H1 (cell line): ENCODE results near the gene TOP1. TPM values are rescaled to one million over a fixed set of nuclear protein-coding genes. Genes with fewer than 3 reads are reported as not detected.

ENCODE experiments used
- CTCF ChIA-PET: fragments of 300-600 bp; sonication (Branson Sonifier 250); formaldehyde crosslinking; loops from one replicate; lab custom pipeline; 2021; ENCODE audit not compliant: partially characterized antibody; lab: Charles Lee
- POLR2A ChIA-PET: fragments of 300-600 bp; sonication (Branson Sonifier 250); formaldehyde crosslinking; loops from one replicate; lab custom pipeline; 2021; ENCODE audit warnings: inconsistent platforms; ENCODE audit not compliant: partially characterized antibody; lab: Charles Lee
- DNase-seq, 2 experiments: peaks; one replicate each; pipeline versions ENCODE4 v3.0.0 to v3.0.0-alpha.2; 2010 to 2022; ENCODE audit warnings: low spot score in 2 of 2, low read depth in 1 of 2, mixed read lengths in 1 of 2
- FAIRE-seq: peaks from 2 replicates; lab custom pipeline; 2011; peaks lifted over from hg19 to GRCh38; lab: Jason Lieb, UNC
- H2AFZ ChIP-seq: 2 replicates; pipeline ENCODE4 v1.8.1; 2012; ENCODE audit warnings: low read length, inconsistent platforms
- H2AK5ac ChIP-seq: 2 replicates; pipeline ENCODE4 v1.6.1; 2013; ENCODE audit warnings: low read depth, low read length
- H2BK120ac ChIP-seq: replicated peaks from 2 replicates; pipeline ENCODE3; 2013; ENCODE audit warnings: low read depth, low read length, inconsistent platforms
- H2BK12ac ChIP-seq: 2 replicates; pipeline ENCODE4 v1.6.1; 2013; ENCODE audit warnings: low read depth, low read length
- H2BK15ac ChIP-seq: 2 replicates; pipeline ENCODE4 v1.6.1; 2013; ENCODE audit warnings: low read length
- H2BK20ac ChIP-seq: 2 replicates; pipeline ENCODE4 v1.6.1; 2013; ENCODE audit warnings: low read length
- H2BK5ac ChIP-seq: 2 replicates; pipeline ENCODE4 v1.6.1; 2013; ENCODE audit warnings: low read depth, low read length
- H3K14ac ChIP-seq: 2 replicates; pipeline ENCODE4 v1.6.1; 2013; ENCODE audit warnings: inconsistent platforms; ENCODE audit not compliant: insufficient read length
- H3K18ac ChIP-seq: 2 replicates; pipeline ENCODE4 v1.6.1; 2013; ENCODE audit warnings: low read length; ENCODE audit errors: extremely low read depth
- H3K23ac ChIP-seq: 2 replicates; pipeline ENCODE4 v1.6.1; 2013; ENCODE audit warnings: inconsistent platforms; ENCODE audit not compliant: insufficient read length
- H3K23me2 ChIP-seq: 2 replicates; pipeline ENCODE4 v1.6.1; 2013; ENCODE audit warnings: low read depth, low read length
- H3K27ac ChIP-seq: 2 replicates; pipeline ENCODE4 v1.6.1; 2011; ENCODE audit warnings: low read depth, low read length, inconsistent platforms
- H3K27me3 ChIP-seq, 4 experiments: replicated peaks in 1 of 4; 1 replicate in 1 of 4; 2 replicates in 3 of 4; pipeline versions ENCODE4 v1.6.1 to v1.8.1; 2011 to 2013; ENCODE audit warnings: low read length in 3 of 4, mild to moderate bottlenecking in 3 of 4, inconsistent platforms in 2 of 4, mixed read lengths in 2 of 4, moderate library complexity in 1 of 4; ENCODE audit not compliant: control insufficient read depth in 3 of 4, insufficient read depth in 3 of 4; ENCODE audit errors: extremely low read depth in 1 of 4
- H3K36me3 ChIP-seq, 4 experiments: 2 replicates each; pipeline versions ENCODE4 v1.6.1 to v1.8.1; 2011 to 2013; ENCODE audit warnings: mild to moderate bottlenecking in 4 of 4, low read length in 3 of 4, moderate library complexity in 2 of 4, control low read depth in 1 of 4, inconsistent platforms in 1 of 4; ENCODE audit not compliant: insufficient read depth in 4 of 4, control insufficient read depth in 2 of 4
- H3K4ac ChIP-seq: replicated peaks from 2 replicates; pipeline ENCODE3; 2013; ENCODE audit warnings: low read length, low read depth, mixed read lengths, inconsistent platforms; ENCODE audit not compliant: insufficient read length
- H3K4me1 ChIP-seq, 4 experiments: replicated peaks in 1 of 4; 1 replicate in 1 of 4; 2 replicates in 3 of 4; pipeline versions ENCODE4 v1.6.1 to v1.8.1; 2011 to 2013; ENCODE audit warnings: low read length in 3 of 4, inconsistent platforms in 2 of 4, mixed read lengths in 1 of 4; ENCODE audit not compliant: insufficient read depth in 4 of 4, control insufficient read depth in 3 of 4
- H3K4me2 ChIP-seq, 2 experiments: 2 replicates each; pipeline versions ENCODE4 v1.6.1 to v1.8.1; 2011 to 2013; ENCODE audit warnings: low read depth in 2 of 2, low read length in 2 of 2, control low read depth in 1 of 2, inconsistent platforms in 1 of 2, mild to moderate bottlenecking in 1 of 2; ENCODE audit not compliant: insufficient read depth in 1 of 2
- H3K4me3 ChIP-seq, 4 experiments: fragments of 200-600, 300-600 bp in 1 of 4; sonication (generic), shearing (Covaris generic), sonication (Bioruptor Twin) in 1 of 4; 2 replicates each; pipeline versions ENCODE4 v1.5.1 to v1.8.1; 2011 to 2016; ENCODE audit warnings: low read length in 4 of 4, low read depth in 3 of 4, control low read depth in 2 of 4, inconsistent platforms in 2 of 4, mild to moderate bottlenecking in 2 of 4, mixed read lengths in 1 of 4, moderate library complexity in 1 of 4; ENCODE audit not compliant: insufficient read depth in 2 of 4; ENCODE audit errors: extremely low read depth in 1 of 4
- H3K56ac ChIP-seq: replicated peaks from 2 replicates; pipeline ENCODE3; 2013; ENCODE audit warnings: low read depth, mild to moderate bottlenecking, mixed read lengths, low read length, inconsistent platforms; ENCODE audit not compliant: insufficient read length
- H3K79me1 ChIP-seq: 2 replicates; pipeline ENCODE4 v1.6.1; 2013; ENCODE audit warnings: low read depth, low read length, control low read depth
- H3K79me2 ChIP-seq, 2 experiments: 2 replicates each; pipeline versions ENCODE4 v1.6.1 to v1.8.1; 2012 to 2013; ENCODE audit warnings: low read length in 2 of 2, mild to moderate bottlenecking in 2 of 2, inconsistent platforms in 1 of 2; ENCODE audit not compliant: insufficient read depth in 2 of 2, control insufficient read depth in 1 of 2
- H3K9ac ChIP-seq, 4 experiments: replicated peaks in 1 of 4; 1 replicate in 1 of 4; 2 replicates in 3 of 4; pipeline versions ENCODE4 v1.6.1 to v1.8.1; 2011 to 2013; ENCODE audit warnings: low read depth in 3 of 4, low read length in 3 of 4, control low read depth in 2 of 4, mild to moderate bottlenecking in 2 of 4, moderate library complexity in 2 of 4, inconsistent platforms in 1 of 4; ENCODE audit errors: extremely low read depth in 1 of 4
- H3K9me3 ChIP-seq, 2 experiments: 2 replicates each; pipeline versions ENCODE4 v1.6.1 to v1.8.1; 2012 to 2013; ENCODE audit warnings: mild to moderate bottlenecking in 2 of 2, moderate library complexity in 2 of 2, control low read depth in 1 of 2, inconsistent platforms in 1 of 2, low read depth in 1 of 2, low read length in 1 of 2, mixed read lengths in 1 of 2; ENCODE audit not compliant: insufficient read depth in 2 of 2
- H4K20me1 ChIP-seq, 2 experiments: replicated peaks in 1 of 2; 2 replicates each; pipeline versions ENCODE3 to v1.8.1; 2011 to 2013; ENCODE audit warnings: inconsistent platforms in 2 of 2, low read length in 2 of 2, mild to moderate bottlenecking in 1 of 2; ENCODE audit not compliant: insufficient read depth in 2 of 2, control insufficient read depth in 1 of 2
- H4K5ac ChIP-seq: 2 replicates; pipeline ENCODE4 v1.6.1; 2013; ENCODE audit warnings: low read length, low read depth, mixed read lengths, inconsistent platforms; ENCODE audit not compliant: insufficient read length
- H4K8ac ChIP-seq: 2 replicates; pipeline ENCODE4 v1.8.0; 2013; ENCODE audit warnings: mild to moderate bottlenecking, moderate library complexity, low read length, inconsistent platforms; ENCODE audit not compliant: insufficient read depth; ENCODE audit errors: extremely low read depth
- H4K91ac ChIP-seq: replicated peaks from 2 replicates; pipeline ENCODE3; 2013; ENCODE audit warnings: low read length, mixed read lengths, inconsistent platforms; ENCODE audit not compliant: insufficient read length
- EP300 ChIP-seq, 2 experiments: IDR thresholded peaks; 1 replicate in 1 of 2; 2 replicates in 1 of 2; pipeline ENCODE4 v1.6.1; 2011 to 2012; ENCODE audit warnings: low read depth in 2 of 2, low read length in 2 of 2, mild to moderate bottlenecking in 2 of 2, borderline replicate concordance in 1 of 2, inconsistent platforms in 1 of 2, moderate library complexity in 1 of 2
- EZH2 ChIP-seq: fragments of 200-600 bp; sonication (generic); IDR thresholded peaks from 2 replicates; pipeline ENCODE4 v1.7.1; 2012; ENCODE audit warnings: low read depth, mild to moderate bottlenecking, moderate library complexity, low read length, inconsistent platforms; ENCODE audit not compliant: severe bottlenecking
- KDM5A ChIP-seq: fragments of 200-600 bp; IDR thresholded peaks from 2 replicates; pipeline ENCODE4 v1.7.1; 2012; ENCODE audit warnings: mild to moderate bottlenecking, low read length, inconsistent platforms, mixed read lengths
- NANOG ChIP-seq: IDR thresholded peaks from 2 replicates; pipeline ENCODE4 v1.6.1; 2011; ENCODE audit warnings: low read length, low read depth, mild to moderate bottlenecking, inconsistent platforms; ENCODE audit not compliant: insufficient read depth, poor library complexity, severe bottlenecking
- SIRT6 ChIP-seq: IDR thresholded peaks from one replicate; pipeline ENCODE4 v1.7.1; 2012; ENCODE audit warnings: low read length, inconsistent platforms
- SP1 ChIP-seq: IDR thresholded peaks from 2 replicates; pipeline ENCODE4 v1.6.1; 2011; ENCODE audit warnings: low read depth, low read length
- SUZ12 ChIP-seq: fragments of 200-600 bp; sonication (generic); IDR thresholded peaks from 2 replicates; pipeline ENCODE4 v1.6.1; 2012; ENCODE audit warnings: mild to moderate bottlenecking, inconsistent platforms, low read length, moderate library complexity, mixed read lengths
- TAF1 ChIP-seq: IDR thresholded peaks from 2 replicates; pipeline ENCODE4 v1.6.1; 2011; ENCODE audit warnings: mild to moderate bottlenecking, low read depth, low read length
- WGBS, 2 experiments: shearing (Covaris generic) in 1 of 2; methylation state at CpG; one replicate each; pipeline versions ENCODE4 v1.1.6 to v1.1.7; 2013 to 2015; ENCODE audit warnings: low lambda C conversion rate in 2 of 2, mixed read lengths in 2 of 2, inconsistent platforms in 1 of 2, low coverage in 1 of 2, missing lambda C conversion rate in 1 of 2; ENCODE audit not compliant: insufficient replicate concordance in 2 of 2, insufficient coverage in 1 of 2, insufficient read length in 1 of 2; ENCODE audit errors: extremely low coverage in 1 of 2, missing lambda C conversion rate in 1 of 2; 5-methylcytosine and 5-hydroxymethylcytosine counted together
- polyA plus RNA-seq, 7 experiments: library from polyadenylated mRNA; depleted of rRNA in 3 of 7; stranded (reverse) in 5 of 7; unstranded in 2 of 7; fragments of >200 nt in 5 of 7; fragments of 200-250 nt in 2 of 7; gene quantifications; 1 replicate in 5 of 7; 2 replicates in 1 of 7; 4 replicates in 1 of 7; pipeline versions ENCODE4 v1.2.1 to v1.2.3, GENCODE V29; 2011 to 2013; ENCODE audit warnings: missing spikeins in 2 of 7, mixed read lengths in 2 of 7
- total RNA-seq: library from RNA; stranded (reverse); fragmentation: NEBNext Ultra II Directional; extraction: Animal tissue kit (Norgen Biotek cat#: 25700); gene quantifications from 2 replicates; pipeline ENCODE4 v1.2.1, GENCODE V29; 2021
- TF ChIP-seq, protein P1 (sequence below), 3 experiments: IDR thresholded peaks; 1 replicate in 2 of 3; 2 replicates in 1 of 3; pipeline versions ENCODE4 v1.5.1 to v1.6.1; 2011; ENCODE audit warnings: low read length in 3 of 3, mild to moderate bottlenecking in 3 of 3, inconsistent platforms in 2 of 3, low read depth in 1 of 3, moderate library complexity in 1 of 3; ENCODE audit not compliant: insufficient read depth in 1 of 3; ENCODE audit errors: control extremely low read depth in 1 of 3

Gene TOP1
- total and polyA plus RNA-seq, 2 of the 8 experiments (the other 6 are each of a cell fraction or from before 2014, with no cell fraction given) = 7.4 to 108 TPM

GRCh38 chr20:41151134-41151869 lies 122.7 kb downstream of the TOP1 start:
- no peak overlapping the region for H3K18ac ChIP-seq
- H2AFZ ChIP-seq = no peak overlapping the region
- H3K23ac ChIP-seq = no peak overlapping the region
- no peak overlapping the region for H2BK12ac ChIP-seq
- H4K91ac ChIP-seq = no peak overlapping the region
- H3K9ac ChIP-seq = no peak overlapping the region
- H2BK5ac ChIP-seq = no peak overlapping the region
- no peak overlapping the region for H3K14ac ChIP-seq
- H4K5ac ChIP-seq = no peak overlapping the region
- H2BK120ac ChIP-seq = no peak overlapping the region
- no peaks in the 10 kb centered on the region for H3K27me3 ChIP-seq
- 91% methylated on average over 5 of the region's 5 CpGs; no CpG with 5 or more reads in 1 of the 2 experiments for WGBS, 2 experiments
- peaks cover 64% of the 10 kb centered on the region for H3K79me1 ChIP-seq
- H3K4me1 ChIP-seq = peaks cover 0 to 14% (median 5%) of the 10 kb centered on the region in 4 experiments; a peak in 4 of 7 replicates
- H3K79me2 ChIP-seq = peaks cover 71 to 100% of the 10 kb centered on the region in 2 experiments
- no peak overlapping the region for H2AK5ac ChIP-seq
- H3K4me2 ChIP-seq = no peak overlapping the region
- no peak overlapping the region for H2BK15ac ChIP-seq
- H3K4ac ChIP-seq = no peak overlapping the region
- H3K27ac ChIP-seq = no peak overlapping the region
- no peak overlapping the region for H4K8ac ChIP-seq
- no peak overlapping the region for H3K56ac ChIP-seq
- DNase-seq (no peak), FAIRE-seq (no peak)
- POLR2A ChIA-PET = interaction anchor here (0.6 to 2.6 kb wide), 6 partner anchors 9 to 275 kb away, joined by 3 to 14 read pairs (median 3); no protein-coding TSS in a partner anchor
- no peak overlapping the region for H3K4me3 ChIP-seq
- H3K23me2 ChIP-seq = no peaks in the 10 kb centered on the region
- H3K9me3 ChIP-seq = no peaks in the 10 kb centered on the region
- peaks cover 42 to 63% of the 10 kb centered on the region in 2 experiments for H4K20me1 ChIP-seq
- CTCF ChIA-PET = interaction anchor here (1.0 to 5.0 kb wide), 6 partner anchors 8 to 189 kb away, joined by 3 to 29 read pairs (median 8); partner anchors contain the start of gene LPIN3
- peaks cover 0 to 2% (median 0%) of the 10 kb centered on the region in 4 experiments; a peak in 1 of 8 replicates for H3K36me3 ChIP-seq
- no peak overlapping the region for H2BK20ac ChIP-seq
- TF ChIP-seq EP300 (IDR thresholded peaks at IDR 0.05; ENCODE audit: borderline replicate concordance in 1 of 2, low read depth in 2 of 2, low read length in 2 of 2) = no peak
- no peak for TF ChIP-seq EZH2
- TF ChIP-seq NANOG = no peak
- no peak for TF ChIP-seq SUZ12
- TF ChIP-seq TAF1 = no peak
- no peak for TF ChIP-seq SIRT6
- no peak for TF ChIP-seq KDM5A
- TF ChIP-seq, protein P1, sequence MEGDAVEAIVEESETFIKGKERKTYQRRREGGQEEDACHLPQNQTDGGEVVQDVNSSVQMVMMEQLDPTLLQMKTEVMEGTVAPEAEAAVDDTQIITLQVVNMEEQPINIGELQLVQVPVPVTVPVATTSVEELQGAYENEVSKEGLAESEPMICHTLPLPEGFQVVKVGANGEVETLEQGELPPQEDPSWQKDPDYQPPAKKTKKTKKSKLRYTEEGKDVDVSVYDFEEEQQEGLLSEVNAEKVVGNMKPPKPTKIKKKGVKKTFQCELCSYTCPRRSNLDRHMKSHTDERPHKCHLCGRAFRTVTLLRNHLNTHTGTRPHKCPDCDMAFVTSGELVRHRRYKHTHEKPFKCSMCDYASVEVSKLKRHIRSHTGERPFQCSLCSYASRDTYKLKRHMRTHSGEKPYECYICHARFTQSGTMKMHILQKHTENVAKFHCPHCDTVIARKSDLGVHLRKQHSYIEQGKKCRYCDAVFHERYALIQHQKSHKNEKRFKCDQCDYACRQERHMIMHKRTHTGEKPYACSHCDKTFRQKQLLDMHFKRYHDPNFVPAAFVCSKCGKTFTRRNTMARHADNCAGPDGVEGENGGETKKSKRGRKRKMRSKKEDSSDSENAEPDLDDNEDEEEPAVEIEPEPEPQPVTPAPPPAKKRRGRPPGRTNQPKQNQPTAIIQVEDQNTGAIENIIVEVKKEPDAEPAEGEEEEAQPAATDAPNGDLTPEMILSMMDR (IDR thresholded peaks at IDR 0.05; ENCODE audit: control extremely low read depth in 1 of 3, insufficient read depth in 1 of 3, low read depth in 1 of 3, low read length in 3 of 3) = no peak
- TF ChIP-seq SP1 = no peak
